Glomerular visceral epithelial cell (primary cell): ENCODE results near the gene ARHGAP9.
"Not testable (repeated sequence)": the region's sequence is repeated elsewhere in the genome, so short reads cannot be mapped to it uniquely, and the experiment has no call there.

ENCODE experiments used
- DNase-seq: peaks from one replicate; pipeline ENCODE4 v3.0.0-alpha.2; 2016; ENCODE audit errors: extremely low spot score

Gene ARHGAP9

DNA sequence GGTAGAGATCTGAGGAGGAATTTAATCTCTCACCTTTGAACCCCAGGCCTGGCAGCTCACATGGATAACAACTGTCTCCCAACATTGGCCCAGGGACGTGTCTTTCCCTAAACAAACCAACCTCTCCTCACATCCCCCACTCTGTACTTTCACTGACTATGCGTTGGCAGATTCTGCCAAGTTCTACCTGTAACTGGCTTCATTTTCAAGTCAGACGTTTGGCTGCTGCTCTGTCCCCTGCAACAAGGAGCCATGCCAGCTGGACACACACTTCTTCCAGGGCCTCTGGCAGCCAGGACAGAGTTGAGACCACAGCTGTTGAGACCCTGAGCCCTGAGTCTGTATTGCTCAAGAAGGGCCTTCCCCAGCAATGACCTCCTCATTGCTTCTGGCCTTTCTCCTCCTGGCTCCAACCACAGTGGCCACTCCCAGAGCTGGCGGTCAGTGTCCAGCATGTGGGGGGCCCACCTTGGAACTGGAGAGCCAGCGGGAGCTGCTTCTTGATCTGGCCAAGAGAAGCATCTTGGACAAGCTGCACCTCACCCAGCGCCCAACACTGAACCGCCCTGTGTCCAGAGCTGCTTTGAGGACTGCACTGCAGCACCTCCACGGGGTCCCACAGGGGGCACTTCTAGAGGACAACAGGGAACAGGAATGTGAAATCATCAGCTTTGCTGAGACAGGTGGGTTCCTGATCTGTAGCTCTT lies 45.0 kb downstream of the ARHGAP9 start, which contains the start of gene INHBC:
INHBC (plus strand) TSS at position 268 of the 707 bp plus-strand sequence; CDS start at position 371, 103 bp downstream.
- no peak for DNase-seq

DNA sequence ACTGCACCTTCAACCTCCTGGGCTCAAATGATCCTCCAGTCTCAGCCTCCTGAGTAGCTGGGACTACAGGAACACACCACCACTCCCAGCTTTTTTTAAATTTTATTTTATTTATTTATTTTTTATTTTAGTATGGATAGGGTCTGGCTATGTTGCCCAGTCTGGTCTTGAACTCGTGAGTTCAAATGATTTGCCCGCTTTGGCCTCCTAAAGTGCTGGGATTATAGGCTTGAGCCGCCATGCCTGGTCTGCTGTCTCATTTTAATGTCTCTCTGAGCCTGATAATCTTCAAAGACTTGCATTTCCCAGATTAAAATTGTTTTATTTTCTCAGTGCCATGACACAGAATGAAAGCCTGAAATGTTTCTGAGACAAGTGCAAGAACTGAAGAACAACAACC lies 46.3 kb downstream of the ARHGAP9 start:
- no peak for DNase-seq

DNA sequence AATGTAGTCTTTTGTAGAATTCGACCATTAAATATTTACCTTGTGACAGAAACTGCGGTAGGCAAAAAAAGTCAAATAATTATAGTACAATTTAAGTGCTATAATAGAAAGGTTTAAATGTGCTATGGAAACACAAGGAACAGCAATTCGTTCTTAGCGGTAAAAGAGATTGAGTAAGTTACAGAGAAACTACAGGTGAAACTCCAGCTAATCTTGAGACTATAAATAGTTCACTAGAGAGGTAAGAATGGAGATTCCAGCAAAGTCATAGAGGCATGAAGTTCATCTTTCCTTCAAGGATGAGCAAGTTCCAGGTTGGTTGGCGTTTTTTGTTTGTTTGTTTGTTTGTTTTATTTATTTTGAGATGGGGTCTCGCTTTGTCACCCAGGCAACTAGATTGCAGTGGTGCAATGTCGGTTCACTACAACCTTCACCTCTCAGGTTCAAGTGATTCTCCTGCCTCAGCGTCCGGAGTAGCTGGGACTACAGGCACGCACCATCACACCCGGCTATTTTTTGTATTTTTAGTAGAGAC lies 47.9 kb downstream of the ARHGAP9 start:
- no peak for DNase-seq

DNA sequence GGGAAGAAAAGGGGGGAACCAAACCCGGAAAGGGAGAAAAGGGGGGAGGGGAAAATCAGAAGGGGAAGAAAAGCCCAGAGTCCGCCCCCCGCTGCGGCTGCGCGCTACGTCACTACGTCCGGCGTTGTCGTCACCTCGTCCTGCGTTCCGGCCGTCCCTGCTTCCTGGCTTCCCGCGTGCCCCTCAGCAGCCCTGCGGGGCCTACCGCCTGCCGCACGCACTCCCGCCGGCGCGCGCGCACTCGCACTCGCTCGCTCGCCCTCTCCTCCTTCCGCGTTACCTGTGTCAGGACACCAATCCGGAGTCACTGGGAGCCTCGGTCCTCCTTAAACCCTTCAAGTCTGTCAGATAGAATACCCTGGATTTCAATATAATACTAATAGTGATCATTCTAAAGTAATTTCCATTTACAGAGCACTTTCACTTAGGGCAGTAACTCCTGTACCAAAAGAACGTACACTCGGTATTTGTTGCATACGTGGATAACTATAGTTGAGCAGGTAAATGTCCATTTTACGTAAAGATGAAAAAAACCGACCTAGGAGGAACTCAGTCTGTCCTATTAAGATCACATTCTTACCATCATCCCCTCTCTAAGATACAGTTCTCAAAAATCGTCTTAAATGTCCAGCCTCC lies 48.6 kb downstream of the ARHGAP9 start, which contains the start of gene R3HDM2:
R3HDM2 (minus strand) TSS at position 113 of the 636 bp plus-strand sequence. CDS start 120,615 bp downstream, outside the sequence.
- DNase-seq, result peak; percentile 95

DNA sequence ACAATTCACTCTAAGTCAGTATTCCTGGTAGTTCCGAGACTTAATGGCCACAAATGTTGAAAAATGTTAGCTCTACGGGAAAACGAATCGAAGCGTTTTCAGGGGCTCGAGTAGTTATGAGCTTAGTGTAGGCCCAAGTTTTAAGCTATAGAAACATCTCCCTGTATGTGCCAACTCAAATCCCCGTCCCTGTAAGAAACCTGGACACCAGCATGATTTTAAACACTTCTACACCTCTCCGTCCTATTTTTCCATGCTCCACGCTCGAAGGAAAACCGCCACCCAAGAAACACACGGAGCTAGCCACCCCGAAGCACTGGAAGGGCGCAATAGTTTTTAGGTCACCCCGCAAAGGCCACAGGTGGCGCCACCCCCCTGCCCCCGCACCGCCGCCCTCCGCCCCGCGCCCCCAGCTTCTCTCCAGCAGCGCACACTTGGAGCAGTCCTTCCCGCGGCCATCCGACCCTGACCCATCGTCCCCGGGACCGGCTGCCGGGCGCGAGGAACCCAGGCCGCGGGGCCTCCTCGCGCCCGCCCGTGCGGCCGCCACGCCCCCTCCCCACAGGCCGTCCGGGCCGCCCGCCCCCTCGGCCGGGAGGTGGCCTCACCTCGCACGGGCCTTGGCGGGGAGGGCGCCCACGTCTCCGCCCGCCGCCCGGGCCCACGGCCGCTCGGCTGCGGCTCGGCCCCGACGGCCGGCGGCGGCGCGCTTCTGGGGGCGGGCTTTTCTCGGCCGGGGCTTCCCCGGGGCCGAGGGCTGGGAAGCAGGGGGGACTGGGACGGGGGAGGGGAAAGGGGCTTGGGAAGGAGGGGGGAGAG lies 49.3 kb downstream of the ARHGAP9 start:
- no peak for DNase-seq

DNA sequence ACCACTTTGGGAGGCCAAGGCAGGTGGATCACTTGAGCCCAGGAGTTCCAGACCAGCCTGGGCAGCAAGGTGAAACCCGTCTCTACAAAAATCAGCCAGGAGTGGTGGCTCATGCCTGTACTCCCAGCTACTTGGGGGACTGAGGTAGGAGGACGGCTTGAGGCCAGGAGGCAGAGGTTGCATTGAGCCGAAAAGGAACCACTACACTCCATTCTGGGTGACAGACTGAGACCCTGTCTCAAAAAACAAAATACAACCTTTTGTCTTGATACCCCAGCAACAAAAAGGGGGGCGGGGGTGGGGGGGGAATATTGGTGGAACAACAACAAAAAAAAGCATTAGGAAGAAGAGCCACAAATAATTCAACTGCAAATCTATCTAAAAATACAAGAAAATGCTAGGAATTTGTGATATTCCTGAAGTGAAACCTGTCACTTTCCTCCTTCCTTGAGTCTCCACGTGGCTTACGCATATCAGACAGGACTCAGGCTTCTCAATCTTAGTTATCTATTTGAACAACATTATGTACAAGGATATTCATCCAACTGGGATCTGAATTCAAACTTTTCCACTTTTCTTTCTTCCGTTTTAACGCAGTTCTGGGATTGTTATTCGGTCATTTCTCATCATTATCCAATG lies 50.1 kb downstream of the ARHGAP9 start:
- DNase-seq, result peak; percentile 11

DNA sequence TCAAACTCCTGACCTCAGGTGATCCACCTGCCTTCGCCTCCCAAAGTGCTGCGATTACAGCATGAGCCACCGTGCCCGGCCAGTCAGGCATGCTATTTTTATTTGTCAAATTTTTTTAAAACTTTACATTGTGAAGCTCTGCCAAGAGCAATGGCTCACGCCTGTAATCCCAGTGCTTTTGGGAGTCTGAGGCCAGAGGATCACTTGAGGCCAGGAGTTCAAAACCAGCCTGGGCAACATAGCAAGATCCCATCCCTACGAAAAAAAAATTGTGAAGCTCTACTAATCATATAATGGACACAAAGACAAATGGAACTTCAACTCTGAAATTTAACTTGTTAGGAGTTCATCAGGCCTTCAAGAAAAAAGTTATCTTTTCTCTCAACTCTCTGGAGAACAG lies 50.7 kb downstream of the ARHGAP9 start:
- no peak for DNase-seq

DNA sequence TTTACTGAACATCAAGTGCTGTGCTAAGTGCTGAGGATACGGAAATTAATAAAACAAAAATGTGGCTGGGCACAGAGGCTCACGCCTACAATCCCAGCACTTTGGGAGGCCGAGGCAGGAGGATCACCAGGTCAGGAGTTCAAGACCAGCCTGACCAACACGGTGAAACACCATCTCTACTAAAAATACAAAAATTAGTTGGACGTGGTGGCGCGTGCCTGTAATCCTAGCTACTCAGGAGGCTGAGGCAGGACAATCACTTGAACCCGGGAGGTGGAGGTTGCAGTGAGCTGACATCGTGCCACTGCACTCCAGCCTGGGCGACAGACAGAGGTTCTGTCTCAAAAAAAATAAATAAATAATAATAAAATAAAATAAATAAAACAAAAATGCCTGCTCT lies 52.7 kb downstream of the ARHGAP9 start:
- not testable (repeated sequence) for DNase-seq
